WI38 (cell line): ENCODE results near the gene ANKRD39.

Source experiments
- H3K4me3 ChIP-seq: 2 replicates; pipeline ENCODE4 v1.5.1; 2011; ENCODE audit warnings: low read depth, mild to moderate bottlenecking, control low read depth, low read length
- CTCF ChIP-seq: IDR thresholded peaks from 2 replicates; pipeline ENCODE4 v1.5.1; 2012; ENCODE audit warnings: low read depth, mild to moderate bottlenecking, control low read depth, low read length

Gene ANKRD39

DNA sequence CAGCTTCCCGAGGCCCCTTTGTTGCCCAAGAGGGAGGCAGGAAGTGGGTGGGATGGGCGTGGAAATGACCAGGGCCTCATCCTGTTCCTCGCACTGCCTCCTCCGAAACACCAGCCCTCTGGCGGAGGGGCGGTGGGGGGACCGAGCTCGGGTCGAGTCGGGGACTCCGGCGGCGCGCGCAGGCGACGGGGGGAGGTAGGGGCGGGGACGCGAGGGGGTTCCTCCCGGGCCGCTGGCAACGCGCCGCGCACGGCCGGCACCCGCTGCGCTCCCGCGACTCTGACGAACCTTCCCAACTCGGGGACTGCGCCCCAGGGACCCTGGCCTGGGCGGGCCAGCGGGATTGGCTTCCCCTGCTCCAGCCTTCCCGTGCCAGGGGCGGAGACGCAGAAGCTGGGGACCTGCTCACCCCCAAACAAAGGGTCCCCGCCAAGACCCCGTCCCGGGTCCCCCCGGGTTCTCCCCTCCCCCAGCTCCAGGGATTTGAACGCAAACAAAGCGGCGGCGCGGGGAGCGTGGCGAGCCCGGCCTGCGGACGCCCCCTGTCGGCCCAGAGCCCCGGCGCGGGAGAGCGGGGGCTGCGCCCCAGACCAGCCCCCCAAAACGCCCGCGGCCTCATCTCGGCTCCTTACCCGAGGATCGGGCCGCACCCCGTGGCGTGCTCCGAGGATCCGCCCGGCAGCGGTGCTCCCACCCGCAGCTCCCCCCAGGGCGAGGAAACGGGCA, 10.9 kb upstream of the ANKRD39 start:
- peak overlapping the region; percentile 87 for H3K4me3 ChIP-seq
- peak; percentile 73 for TF ChIP-seq CTCF

DNA sequence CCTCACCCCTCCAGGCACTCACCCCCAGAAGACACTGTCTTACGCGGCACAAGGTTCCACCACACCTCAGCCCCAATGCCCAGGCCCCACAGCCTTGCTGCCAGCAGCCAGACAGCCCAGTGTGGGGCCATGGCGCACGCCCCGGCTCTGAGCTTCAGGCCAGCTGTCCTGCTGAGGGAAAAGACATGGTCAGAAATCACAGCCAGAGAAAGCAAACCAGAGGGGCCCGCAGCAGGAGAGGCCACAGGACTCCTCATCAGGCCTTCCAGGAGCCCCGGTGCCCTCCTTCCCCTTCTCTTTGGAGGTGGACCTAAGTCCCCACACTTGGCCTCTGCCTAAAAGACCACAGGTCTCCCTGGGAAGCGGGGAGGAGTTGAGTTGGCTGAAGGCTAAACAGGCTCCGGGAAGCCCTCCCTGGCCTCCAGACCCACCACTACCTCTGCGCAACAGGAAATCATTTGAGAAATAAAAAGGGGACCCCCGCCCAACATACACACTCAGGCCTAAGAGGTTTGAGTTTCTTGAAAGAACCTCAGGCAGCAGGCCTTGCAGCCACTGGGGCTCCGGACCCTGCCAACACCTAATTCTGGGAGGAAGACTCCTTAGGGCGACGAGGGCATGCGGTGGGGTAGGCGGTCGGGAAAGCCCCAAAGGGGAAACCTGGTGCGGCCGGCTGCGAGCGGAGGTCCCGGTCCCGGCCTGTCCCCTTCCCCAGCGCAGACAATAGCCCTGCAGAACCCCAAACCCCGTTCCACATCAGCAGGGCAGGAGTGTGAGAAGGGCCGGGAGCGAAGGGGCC, 10.1 kb upstream of the ANKRD39 start:
- peak overlapping the region; percentile 87 for H3K4me3 ChIP-seq
- TF ChIP-seq CTCF: no peak

- peak overlapping the region; percentile 87 for H3K4me3 ChIP-seq
- TF ChIP-seq CTCF: no peak
Observed at GRCh38 chr2:96866986-96867755, 9.4 kb upstream of the ANKRD39 start.

- H3K4me3 ChIP-seq: no peak overlapping the region
- TF ChIP-seq CTCF: no peak
Observed at GRCh38 chr2:96866586-96866985, 8.8 kb upstream of the ANKRD39 start.

DNA sequence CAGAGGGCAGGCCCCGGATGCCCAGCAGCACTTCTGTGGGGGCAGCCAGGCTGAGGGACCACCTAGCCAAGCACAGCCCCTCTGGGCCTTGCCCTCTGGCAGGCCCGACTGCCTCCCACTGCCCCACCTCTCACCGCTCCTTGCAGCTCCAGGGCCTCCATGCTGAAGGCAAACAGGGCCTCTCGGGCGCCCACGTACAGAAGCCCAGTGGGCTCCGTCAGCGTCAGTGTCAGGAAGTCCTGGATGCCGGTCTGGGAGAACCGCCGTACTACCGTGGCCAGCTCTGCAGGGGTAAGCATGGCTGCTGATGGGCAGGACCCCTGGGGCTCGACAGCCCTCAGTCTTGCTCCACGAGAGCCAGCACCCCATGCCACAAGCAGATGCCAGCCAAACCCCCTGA, 8.3 kb upstream of the ANKRD39 start:
- no peak overlapping the region for H3K4me3 ChIP-seq
- no peak for TF ChIP-seq CTCF

DNA sequence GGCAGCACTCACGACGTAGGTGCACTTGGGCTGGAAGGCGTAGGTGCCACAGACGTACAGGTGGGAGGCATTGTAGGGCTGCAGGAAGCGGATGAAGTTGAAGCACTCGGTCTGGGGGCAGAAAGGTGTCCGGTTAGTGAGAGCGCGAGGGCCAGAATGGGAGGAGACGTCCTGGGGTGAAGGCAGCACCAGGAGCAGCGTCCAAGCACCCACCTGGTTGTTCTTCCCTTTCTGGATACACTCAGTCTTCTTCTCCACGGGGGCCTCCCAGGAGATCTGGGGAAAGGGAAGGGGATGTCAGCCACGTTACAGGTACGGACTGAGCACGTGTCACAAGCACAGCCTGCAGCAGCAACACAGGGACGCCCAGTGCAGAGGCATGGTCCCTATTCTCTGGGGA, 7.8 kb upstream of the ANKRD39 start:
- TF ChIP-seq CTCF: no peak
- H3K4me3 ChIP-seq: no peak overlapping the region
